OCI-LY7 (cell line): Measurements from ENCODE around the gene S1PR2.

Experiments used
- EZH2phosphoT487 ChIP-seq: fragments of 200-600 bp; sonication (generic); IDR thresholded peaks from 2 replicates; pipeline ENCODE4 v1.6.1; 2018; ENCODE audit warnings: low read depth, borderline replicate concordance, mild to moderate bottlenecking, mixed run types, antibody characterized with exemption, low read length, moderate library complexity, mixed read lengths
- TF ChIP-seq, protein P1 (sequence below): fragments of 200-600 bp; sonication (generic); conservative IDR thresholded peaks from 2 replicates; pipeline ENCODE4 v1.5.1; 2014; ENCODE audit warnings: mild to moderate bottlenecking, antibody characterized with exemption, low read length, moderate library complexity, mixed read lengths

DNA sequence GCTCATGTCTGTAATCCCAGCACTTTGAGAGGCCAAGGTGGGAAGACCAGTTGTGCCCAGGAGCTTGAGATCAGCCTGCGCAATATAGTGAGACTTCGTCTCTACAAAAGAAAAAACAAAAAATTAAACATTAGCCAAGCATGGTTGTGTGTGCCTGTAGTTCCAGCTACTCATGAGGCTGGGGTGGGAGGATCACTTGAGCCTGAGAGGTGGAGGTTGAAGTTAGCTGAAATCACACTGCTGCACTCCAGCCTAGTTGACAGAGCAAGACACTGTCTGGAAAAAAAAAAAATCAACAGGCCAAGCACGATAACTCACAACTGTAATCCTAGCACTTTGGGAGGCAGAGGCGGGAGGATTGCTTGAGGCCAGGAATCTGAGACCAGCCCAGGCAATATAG, 3.9 kb upstream of the S1PR2 start:
- TF ChIP-seq, protein P1, sequence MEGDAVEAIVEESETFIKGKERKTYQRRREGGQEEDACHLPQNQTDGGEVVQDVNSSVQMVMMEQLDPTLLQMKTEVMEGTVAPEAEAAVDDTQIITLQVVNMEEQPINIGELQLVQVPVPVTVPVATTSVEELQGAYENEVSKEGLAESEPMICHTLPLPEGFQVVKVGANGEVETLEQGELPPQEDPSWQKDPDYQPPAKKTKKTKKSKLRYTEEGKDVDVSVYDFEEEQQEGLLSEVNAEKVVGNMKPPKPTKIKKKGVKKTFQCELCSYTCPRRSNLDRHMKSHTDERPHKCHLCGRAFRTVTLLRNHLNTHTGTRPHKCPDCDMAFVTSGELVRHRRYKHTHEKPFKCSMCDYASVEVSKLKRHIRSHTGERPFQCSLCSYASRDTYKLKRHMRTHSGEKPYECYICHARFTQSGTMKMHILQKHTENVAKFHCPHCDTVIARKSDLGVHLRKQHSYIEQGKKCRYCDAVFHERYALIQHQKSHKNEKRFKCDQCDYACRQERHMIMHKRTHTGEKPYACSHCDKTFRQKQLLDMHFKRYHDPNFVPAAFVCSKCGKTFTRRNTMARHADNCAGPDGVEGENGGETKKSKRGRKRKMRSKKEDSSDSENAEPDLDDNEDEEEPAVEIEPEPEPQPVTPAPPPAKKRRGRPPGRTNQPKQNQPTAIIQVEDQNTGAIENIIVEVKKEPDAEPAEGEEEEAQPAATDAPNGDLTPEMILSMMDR = no peak
- no peak for TF ChIP-seq EZH2phosphoT487
